Transverse colon (tissue), 4 donors: ENCODE measurements around the gene SMG9. TPM values are rescaled to one million over a fixed set of nuclear protein-coding genes. Genes with fewer than 3 reads are reported as not detected.

Experiments
- DNase-seq: peaks from one replicate; pipeline ENCODE4 v3.0.0-alpha.2; 2019
- H3K27ac ChIP-seq, 4 donors: fragments of 200-600 bp; sonication (generic); 2 replicates each; pipeline ENCODE4 v1.5.1; 2016 to 2018; ENCODE audit warnings: inconsistent platforms in 4 of 4
- H3K27me3 ChIP-seq: fragments of 200-600 bp; sonication (generic); 2 replicates; pipeline ENCODE4 v1.5.1; 2017; ENCODE audit warnings: inconsistent platforms
- H3K36me3 ChIP-seq, 4 donors: fragments of 200-600 bp; sonication (generic); 2 replicates each; pipeline ENCODE4 v1.5.1; 2017 to 2019; ENCODE audit warnings: inconsistent platforms in 4 of 4
- H3K4me1 ChIP-seq, 4 donors: fragments of 200-600 bp; sonication (generic); 2 replicates each; pipeline ENCODE4 v1.5.1; 2017 to 2020; ENCODE audit warnings: inconsistent platforms in 4 of 4
- H3K4me3 ChIP-seq, 4 donors: fragments of 200-600 bp; sonication (generic); 1 replicate in 1 of 4; 2 replicates in 3 of 4; pipeline versions ENCODE4 v1.5.1 to v1.6.1; 2017 to 2019; ENCODE audit warnings: inconsistent platforms in 4 of 4
- H3K9me3 ChIP-seq, 2 donors: fragments of 200-600 bp; sonication (generic); 2 replicates each; pipeline ENCODE4 v1.5.1; 2017 to 2019; ENCODE audit warnings: inconsistent platforms in 2 of 2
- EP300 ChIP-seq: sonication (generic); formaldehyde crosslinking; IDR thresholded peaks from one replicate; pipeline ENCODE4 v1.6.1; 2017; ENCODE audit warnings: antibody characterized with exemption, low read depth
- POLR2A ChIP-seq: fragments of 450-650 bp; IDR thresholded peaks from one replicate; pipeline ENCODE4 v1.6.1; 2016; ENCODE audit warnings: antibody characterized with exemption, mild to moderate bottlenecking, moderate library complexity
- POLR2AphosphoS5 ChIP-seq, 3 donors: sonication (generic); formaldehyde crosslinking; IDR thresholded peaks; one replicate each; pipeline ENCODE4 v1.6.1; 2016; ENCODE audit warnings: antibody characterized with exemption in 3 of 3
- WGBS, 2 donors: methylation state at CpG; one replicate each; pipeline ENCODE4 v1.1.5; 2018; ENCODE audit warnings: low coverage in 1 of 2; 5-methylcytosine and 5-hydroxymethylcytosine counted together
- in situ Hi-C, 4 donors: fragments of 200-750 bp; cut with MboI; loops; one replicate each; pipeline versions ENCODE4 v1.15.0 to v1.15.1; 2017; ENCODE audit warnings: low sequenced_read_pairs in 3 of 4, low pct_ligation_motif_present in 1 of 4, low pct_unique_long_range_greater_than_20kb in 1 of 4
- intact Hi-C: fragments of 100-400 bp; cut with DNase I; formaldehyde crosslinking; loops from one replicate; pipeline ENCODE4 v1.15.1; 2023; ENCODE audit warnings: low total_unique reads
- total RNA-seq, 4 donors: library from RNA; depleted of rRNA; stranded (reverse); fragments of >200 nt; gene quantifications; one replicate each; pipeline ENCODE4 v1.1.0, GENCODE V29; 2016
- TF ChIP-seq, protein P1 (sequence below), 5 experiments: fragments of 200-600 bp in 3 of 5; fragments of 450-650 bp in 2 of 5; sonication (generic) in 3 of 5; IDR thresholded peaks; 1 replicate in 2 of 5; 2 replicates in 3 of 5; pipeline ENCODE4 v1.5.1; 2016 to 2017; ENCODE audit warnings: antibody characterized with exemption in 5 of 5, inconsistent platforms in 3 of 5, mild to moderate bottlenecking in 2 of 5, moderate library complexity in 1 of 5

The SMG9 gene
- total RNA-seq, 4 donors from 2014 or later: 4.1 to 68.7 (median 13.8) TPM

DNA sequence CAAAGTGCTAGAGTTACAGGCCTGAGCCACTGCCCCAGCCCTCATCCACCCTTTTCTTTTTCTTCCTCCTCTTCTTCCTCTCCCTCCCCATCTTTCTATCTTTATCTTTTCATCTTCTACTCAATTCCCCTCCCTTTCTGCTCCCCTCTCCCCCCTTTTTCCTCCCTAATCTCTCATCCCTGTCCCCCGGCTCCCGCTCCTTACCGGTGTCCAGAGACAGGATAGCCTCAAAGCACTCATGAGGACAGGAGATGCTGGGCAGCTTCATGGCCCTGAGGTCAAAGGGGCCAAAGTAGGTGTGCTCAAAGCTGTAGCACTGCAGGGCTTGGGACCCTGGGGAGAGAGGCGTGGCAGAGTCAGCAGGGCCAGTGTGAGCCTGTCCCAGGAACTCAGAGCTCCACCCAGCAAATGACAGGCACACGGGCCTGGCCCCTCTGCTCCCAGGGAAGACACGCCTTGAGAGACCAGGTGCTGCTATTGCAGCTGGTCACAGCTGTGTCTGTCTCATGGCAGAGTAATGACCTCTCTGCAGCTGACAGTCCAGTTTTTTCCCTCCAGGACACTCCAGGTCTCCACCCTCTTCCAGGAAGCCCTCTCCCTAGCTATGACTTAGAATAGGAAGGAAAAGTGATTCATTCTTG, 44.9 kb upstream of the SMG9 start:
- WGBS, 2 donors: 54 to 100% methylated on average over 3 to 6 of the region's 6 CpGs
- peak; percentile 60 for DNase-seq
- in situ Hi-C loops: loop anchor here in 1 of 4 donors (25.0 kb wide), 1 partner anchor 362 kb away; no protein-coding TSS in a partner anchor

DNA sequence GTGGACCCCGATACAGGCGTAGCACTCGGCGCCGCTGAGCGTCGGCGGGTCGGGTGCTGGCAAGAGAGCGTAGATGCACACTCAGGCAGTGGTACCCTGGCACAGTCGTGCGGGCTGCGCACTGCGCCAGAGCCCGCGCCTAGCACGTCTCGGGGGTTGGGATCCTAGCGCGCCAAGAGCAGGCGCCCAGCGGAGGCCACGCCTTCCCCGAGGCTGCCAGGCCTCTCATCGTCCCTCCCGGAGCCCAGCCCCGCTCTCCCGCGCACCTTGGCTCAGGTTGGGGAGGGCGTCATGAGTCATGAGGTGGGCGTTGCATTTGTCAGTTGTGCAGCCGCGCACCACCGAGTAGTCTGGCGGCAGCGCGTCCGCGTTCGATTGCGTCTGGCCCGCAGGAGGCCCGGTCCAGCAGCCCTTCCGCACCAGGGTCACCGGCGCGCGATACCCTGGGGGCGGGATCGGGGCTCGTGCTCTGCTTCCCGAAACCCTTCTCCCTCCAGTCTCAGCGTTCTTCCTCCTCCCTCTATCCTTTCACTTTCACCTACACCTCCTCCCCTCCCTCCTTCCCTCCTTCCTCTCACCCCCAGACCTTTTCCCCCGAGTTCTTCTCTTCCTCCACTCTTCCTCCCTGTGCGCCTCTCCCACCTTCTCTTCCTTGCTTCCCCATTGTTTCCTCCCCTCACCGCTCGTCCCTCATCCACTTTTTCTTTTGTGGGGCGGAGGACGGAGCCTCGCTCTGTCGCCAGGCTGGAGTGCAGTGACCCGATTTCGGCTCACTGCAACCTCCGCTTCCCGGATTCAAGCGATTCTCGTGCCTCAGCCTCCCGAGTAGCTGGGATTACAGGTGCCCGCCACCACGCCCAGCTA, 44.0 kb upstream of the SMG9 start:
- H3K4me1 ChIP-seq: peaks cover 0 to 16% (median 14%) of the 10 kb centered on the region in 4 donors
- peak; percentile 69 for DNase-seq
- WGBS, 2 donors: 26 to 39% methylated on average over 10 to 69 of the region's 70 CpGs
- peak overlapping the region in 2 of 4 donors; percentile 34 to 51 for H3K27ac ChIP-seq
- peak overlapping the region; percentile 2 to 58 (median 32) for H3K4me3 ChIP-seq
- H3K27me3 ChIP-seq: peaks cover 3% of the 10 kb centered on the region
- no peaks in the 10 kb centered on the region for H3K9me3 ChIP-seq
- TF ChIP-seq EP300: no peak
- TF ChIP-seq, protein P1, sequence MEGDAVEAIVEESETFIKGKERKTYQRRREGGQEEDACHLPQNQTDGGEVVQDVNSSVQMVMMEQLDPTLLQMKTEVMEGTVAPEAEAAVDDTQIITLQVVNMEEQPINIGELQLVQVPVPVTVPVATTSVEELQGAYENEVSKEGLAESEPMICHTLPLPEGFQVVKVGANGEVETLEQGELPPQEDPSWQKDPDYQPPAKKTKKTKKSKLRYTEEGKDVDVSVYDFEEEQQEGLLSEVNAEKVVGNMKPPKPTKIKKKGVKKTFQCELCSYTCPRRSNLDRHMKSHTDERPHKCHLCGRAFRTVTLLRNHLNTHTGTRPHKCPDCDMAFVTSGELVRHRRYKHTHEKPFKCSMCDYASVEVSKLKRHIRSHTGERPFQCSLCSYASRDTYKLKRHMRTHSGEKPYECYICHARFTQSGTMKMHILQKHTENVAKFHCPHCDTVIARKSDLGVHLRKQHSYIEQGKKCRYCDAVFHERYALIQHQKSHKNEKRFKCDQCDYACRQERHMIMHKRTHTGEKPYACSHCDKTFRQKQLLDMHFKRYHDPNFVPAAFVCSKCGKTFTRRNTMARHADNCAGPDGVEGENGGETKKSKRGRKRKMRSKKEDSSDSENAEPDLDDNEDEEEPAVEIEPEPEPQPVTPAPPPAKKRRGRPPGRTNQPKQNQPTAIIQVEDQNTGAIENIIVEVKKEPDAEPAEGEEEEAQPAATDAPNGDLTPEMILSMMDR (IDR thresholded peaks at IDR 0.05): no peak
- peak; percentile 47 for TF ChIP-seq POLR2A
- TF ChIP-seq POLR2AphosphoS5 (IDR thresholded peaks at IDR 0.05): peak in 1 of 3 donors; percentile 25
- no peaks in the 10 kb centered on the region for H3K36me3 ChIP-seq
- intact Hi-C loops (no loop called here), in situ Hi-C loops (no loop called here)

More for the DNA sequence above, 44.9 kb upstream of the SMG9 start:
- intact Hi-C loops: no loop called here
- Histone ChIP-seq H3K9me3 (no peaks in the 10 kb centered on the region), H3K36me3 (no peaks in the 10 kb centered on the region), H3K27me3 (no peaks in the 10 kb centered on the region), H3K27ac (peak overlapping the region in 3 of 4 donors; percentile 10 to 51 (median 34)), H3K4me1 (peaks cover 0 to 16% (median 14%) of the 10 kb centered on the region in 4 donors), H3K4me3 (no peak overlapping the region)
- TF ChIP-seq POLR2A (no peak), POLR2AphosphoS5 (IDR thresholded peaks at IDR 0.05) (peak; percentile 16 to 54 (median 19)), EP300 (no peak)

DNA sequence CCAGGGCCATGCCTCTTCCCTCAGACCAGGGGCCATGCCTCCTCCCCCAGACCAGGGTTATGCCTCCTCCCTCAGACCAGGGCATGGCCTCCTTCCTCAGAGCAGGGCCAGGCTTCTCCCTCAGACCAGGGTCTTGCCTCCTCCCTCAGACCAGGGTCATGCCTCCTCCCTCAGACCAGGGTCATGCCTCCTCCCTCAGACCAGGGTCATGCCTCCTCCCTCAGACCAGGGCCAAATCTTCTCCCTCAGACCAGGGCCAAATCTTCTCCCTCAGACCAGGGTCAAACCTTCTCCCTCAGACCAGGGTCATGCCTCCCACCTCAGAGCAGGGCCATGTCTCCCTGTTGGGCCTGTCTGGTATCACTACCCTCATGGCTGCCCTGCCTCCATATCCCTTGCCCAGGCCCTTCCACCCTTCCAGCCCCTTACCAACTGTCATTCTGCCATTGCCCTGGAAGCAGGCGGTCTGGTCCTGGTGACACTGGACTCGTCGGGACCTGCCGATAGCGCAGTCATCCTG, 43.3 kb upstream of the SMG9 start:
- Histone ChIP-seq H3K4me3 (peak overlapping the region in 3 of 4 donors; percentile 24 to 58 (median 41)), H3K36me3 (no peaks in the 10 kb centered on the region), H3K4me1 (peaks cover 0 to 16% (median 14%) of the 10 kb centered on the region in 4 donors), H3K27me3 (peaks cover 6% of the 10 kb centered on the region), H3K9me3 (no peaks in the 10 kb centered on the region), H3K27ac (no peak overlapping the region)
- intact Hi-C loops: no loop called here
- DNase-seq: no peak
- WGBS, 2 donors: 70% methylated on average over 5 of the region's 5 CpGs; no CpG with 5 or more reads in 1 of the 2 donors
- in situ Hi-C loops: no loop called here
- TF ChIP-seq POLR2AphosphoS5 (IDR thresholded peaks at IDR 0.05) (no peak), POLR2A (no peak), EP300 (no peak)
- TF ChIP-seq, protein P1 (IDR thresholded peaks at IDR 0.05): no peak

DNA sequence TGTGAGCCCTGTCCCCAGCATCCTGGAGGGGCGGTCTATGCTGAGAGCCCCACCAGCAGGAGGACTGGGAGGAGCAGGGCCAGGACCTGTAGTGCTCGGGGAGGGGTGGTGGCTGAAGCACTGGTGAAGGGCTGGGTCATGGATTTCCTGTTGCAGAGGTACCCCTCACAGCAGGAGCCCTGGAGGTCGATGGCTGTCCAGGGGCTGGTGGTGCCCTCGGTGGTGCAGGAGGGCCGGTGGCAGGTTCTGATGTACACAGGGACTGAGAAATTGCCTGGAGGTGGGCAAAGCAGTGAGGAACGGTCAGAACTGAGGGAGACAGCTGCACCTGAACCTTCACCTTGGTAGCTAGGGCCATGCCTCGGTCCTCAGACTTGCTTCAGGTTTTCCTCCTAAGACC, 42.8 kb upstream of the SMG9 start:
- Histone ChIP-seq H3K4me3 (no peak overlapping the region), H3K9me3 (no peaks in the 10 kb centered on the region), H3K27ac (no peak overlapping the region), H3K4me1 (peaks cover 0 to 16% (median 14%) of the 10 kb centered on the region in 4 donors), H3K36me3 (no peaks in the 10 kb centered on the region), H3K27me3 (peaks cover 6% of the 10 kb centered on the region)
- in situ Hi-C loops: no loop called here
- WGBS, 2 donors: 84% methylated on average over 7 of the region's 7 CpGs; no CpG with 5 or more reads in 1 of the 2 donors
- intact Hi-C loops: no loop called here
- DNase-seq: no peak
- TF ChIP-seq, protein P1 (IDR thresholded peaks at IDR 0.05): no peak
- TF ChIP-seq POLR2AphosphoS5 (IDR thresholded peaks at IDR 0.05) (no peak), EP300 (no peak), POLR2A (no peak)
